Activated CD4-positive, alpha-beta T cell treated with anti-CD3 and anti-CD28 coated beads, Interleukin-2, amount 50 U/mL, for 1 hour (primary cell): ENCODE measurements around the gene GABARAP.

Experiments used
- DNase-seq: peaks from one replicate; pipeline ENCODE4 v3.0.0-alpha.2; 2020

The GABARAP gene

DNA sequence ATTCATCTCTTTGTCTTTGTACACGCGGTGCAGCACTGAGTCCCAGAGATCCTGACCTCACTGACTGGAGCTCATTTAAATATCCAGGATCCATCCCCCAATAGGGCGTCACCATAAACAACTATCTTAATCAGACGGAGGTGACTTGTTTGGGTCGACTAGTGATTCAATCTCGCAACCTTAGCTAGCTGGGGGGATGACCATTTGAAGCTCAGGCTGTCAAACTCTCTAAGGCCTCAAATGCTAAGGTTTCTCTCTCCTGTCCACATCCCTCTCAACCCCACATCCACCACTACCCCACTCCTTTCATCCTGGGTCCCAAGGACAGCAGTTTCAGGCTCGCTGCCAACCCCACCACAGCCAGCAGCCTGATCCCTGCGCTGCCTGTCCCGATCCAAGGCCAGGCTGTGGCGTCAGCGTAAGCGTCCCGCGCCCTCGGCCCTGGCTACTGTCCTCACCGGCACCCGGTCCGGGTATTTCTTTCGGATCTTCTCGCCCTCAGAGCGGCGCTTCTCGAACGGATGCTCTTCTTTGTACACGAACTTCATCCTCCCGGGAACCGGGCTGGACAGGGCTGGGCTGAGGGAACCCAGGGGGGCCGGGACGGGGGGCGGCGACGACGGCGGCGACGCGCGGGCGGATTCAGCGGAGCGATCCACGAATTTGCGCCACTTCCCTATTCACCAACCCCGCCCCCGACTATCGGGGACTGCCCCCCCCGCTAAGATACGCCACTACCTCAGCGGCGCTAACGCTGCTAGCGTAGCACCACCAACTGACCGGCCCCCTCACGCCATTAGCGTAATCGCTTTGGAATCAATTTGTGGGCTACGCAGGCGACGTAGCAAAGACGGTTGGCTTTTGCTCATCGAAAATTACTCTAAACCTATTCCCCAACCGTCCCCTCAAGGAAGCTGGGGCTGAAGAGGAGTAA is at the start of gene GABARAP:
TSS of gene GABARAP (minus strand) at position 667 of the 934 bp plus-strand sequence. CDS start at position 548, 119 bp downstream.
- peak; percentile 93 for DNase-seq

DNA sequence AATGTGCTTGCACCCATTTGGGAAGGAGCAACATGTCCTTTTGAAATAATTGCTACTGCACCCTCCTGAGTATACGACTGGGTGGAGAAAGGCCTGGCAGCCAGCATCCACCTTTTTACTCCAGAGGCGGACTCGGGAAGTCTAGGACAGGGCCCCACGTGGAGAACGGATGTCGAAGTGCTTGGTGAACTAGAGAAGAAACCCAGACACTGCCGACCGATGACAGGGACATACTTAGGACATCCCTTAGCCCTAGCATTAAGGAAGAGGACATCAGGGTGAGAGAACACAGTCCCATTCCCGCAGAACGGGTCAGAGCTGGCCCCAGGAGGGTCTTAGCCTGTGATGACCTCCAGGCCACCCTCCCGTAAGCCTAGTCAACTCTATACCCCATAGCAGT is 48.4 kb upstream of the GABARAP start:
- no peak for DNase-seq

- no peak for DNase-seq
Measured at GRCh38 chr17:7290166-7290565, 47.9 kb upstream of the GABARAP start.

DNA sequence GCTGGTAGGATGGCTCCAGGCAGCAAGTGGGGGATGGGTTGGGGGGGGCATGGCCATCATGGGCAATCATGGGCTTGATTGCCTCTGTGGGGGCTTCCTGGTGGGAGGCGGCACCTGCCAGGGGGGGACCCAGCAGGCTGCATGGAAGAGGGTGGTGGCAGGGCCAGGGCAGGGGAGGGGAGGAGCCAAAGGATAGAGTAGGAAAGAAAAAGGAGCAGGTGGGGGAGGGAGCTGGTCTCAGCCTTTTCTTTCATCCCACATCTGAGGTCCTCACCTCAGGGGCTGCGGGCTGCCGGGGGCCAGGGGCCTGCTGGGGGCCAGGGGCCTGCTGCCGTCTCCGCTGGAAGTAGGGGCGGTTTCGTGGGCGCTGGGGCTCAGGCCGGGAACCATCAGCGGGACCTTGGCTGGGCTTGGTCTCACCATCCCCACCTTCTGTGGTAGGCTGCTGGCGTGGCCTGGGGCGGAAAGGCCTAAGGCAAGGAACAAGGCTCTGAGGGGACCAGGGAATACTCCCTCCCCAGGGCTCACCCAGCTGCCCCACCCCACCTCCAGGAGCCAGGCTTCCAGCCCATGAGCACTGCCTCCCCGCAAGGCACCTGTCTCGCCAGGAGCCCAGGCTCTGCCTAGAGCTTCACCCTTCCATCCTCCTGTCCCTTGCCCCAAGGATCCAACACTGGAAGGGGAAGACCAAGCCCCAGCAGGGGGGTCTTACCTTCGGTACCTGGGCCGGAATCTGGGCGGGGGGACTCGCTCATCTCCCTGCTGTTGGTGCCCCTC is 47.2 kb upstream of the GABARAP start:
- no peak for DNase-seq

GRCh38 chr17:7285679-7286078 is 43.4 kb upstream of the GABARAP start:
- no peak for DNase-seq

DNA sequence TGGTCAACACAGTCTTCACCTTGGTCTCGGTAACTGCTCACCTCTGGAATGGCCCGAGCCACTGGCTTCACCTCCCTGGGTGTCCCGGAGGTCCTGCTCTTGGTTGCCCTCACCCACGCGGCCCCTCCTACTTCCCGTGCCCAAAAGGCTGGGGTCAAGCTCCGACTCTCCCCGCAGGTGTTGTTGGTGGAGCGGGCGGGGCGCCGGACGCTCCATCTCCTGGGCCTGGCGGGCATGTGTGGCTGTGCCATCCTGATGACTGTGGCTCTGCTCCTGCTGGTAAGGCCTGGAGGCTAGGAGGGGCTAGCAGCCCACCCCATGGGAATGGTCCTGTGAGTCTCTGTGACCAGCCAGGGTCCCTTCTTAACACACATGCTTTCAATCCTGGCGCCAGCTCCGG is 42.7 kb upstream of the GABARAP start:
- DNase-seq, result no peak

GRCh38 chr17:7283471-7284216 is 41.4 kb upstream of the GABARAP start:
- DNase-seq, result no peak

- no peak for DNase-seq
Measured at GRCh38 chr17:7282752-7283321, 40.6 kb upstream of the GABARAP start.

DNA sequence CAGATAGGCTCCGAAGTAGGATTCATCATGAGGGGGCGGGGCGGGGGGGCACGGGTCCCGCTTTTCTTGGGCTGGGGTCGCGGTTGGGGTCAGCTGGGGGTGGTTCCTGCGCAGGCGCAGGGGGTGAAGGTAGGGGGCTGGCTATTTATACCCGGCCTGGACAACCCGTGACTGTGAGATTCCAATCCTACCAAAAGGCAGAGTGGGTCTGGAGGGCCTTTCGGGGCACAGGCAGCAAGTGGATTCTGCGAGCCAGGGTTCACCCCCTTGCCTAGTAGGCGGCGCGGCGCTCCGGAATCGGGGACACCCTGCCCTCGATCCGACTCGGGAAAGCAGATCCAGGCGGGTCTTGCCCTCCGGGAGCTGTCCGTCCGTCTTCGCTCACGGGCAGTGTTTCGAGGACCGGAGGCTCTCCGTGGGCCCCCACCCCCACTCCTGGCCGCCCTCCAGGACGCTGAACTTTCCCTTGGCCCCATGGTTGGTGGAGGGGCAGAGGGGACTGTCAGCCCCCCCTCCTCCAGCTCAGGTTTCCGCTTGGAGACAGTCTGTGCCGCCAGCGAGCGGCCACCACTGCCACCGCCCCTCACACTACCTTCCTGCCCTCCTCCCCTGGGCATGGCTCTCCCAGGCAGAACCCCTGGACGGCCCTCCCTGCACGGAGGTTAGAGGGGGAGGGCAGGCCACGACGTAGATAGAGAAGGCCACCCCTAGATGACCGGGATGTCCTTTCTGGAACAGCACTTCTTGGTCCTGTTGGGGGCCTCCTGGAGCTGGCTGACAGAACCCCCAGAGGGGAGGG is 39.9 kb upstream of the GABARAP start:
- DNase-seq, result no peak

DNA sequence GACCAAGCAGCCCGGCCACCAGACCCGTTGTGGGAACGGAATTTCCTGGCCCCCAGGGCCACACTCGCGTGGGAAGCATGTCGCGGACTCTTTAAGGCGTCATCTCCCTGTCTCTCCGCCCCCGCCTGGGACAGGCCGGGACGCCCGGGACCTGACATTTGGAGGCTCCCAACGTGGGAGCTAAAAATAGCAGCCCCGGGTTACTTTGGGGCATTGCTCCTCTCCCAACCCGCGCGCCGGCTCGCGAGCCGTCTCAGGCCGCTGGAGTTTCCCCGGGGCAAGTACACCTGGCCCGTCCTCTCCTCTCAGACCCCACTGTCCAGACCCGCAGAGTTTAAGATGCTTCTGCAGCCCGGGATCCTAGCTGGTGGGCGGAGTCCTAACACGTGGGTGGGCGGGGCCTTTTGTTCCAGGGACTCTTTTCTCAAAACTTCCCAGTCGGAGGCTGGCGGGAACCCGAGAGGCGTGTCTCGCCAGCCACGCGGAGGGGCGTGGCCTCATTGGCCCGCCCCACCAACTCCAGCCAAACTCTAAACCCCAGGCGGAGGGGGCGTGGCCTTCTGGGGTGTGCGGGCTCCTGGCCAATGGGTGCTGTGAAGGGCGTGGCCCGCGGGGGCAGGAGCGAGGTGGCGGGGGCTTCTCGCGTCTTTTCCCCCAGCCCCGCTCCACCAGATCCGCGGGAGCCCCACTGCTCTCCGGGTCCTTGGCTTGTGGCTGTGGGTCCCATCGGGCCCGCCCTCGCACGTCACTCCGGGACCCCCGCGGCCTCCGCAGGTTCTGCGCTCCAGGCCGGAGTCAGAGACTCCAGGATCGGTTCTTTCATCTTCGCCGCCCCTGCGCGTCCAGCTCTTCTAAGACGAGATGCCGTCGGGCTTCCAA is 39.1 kb upstream of the GABARAP start, which contains the start of gene SLC2A4:
TSS of gene SLC2A4 (plus strand) at position 645 of the 879 bp plus-strand sequence. CDS start at position 862, 217 bp downstream.
- peak; percentile 80 for DNase-seq

DNA sequence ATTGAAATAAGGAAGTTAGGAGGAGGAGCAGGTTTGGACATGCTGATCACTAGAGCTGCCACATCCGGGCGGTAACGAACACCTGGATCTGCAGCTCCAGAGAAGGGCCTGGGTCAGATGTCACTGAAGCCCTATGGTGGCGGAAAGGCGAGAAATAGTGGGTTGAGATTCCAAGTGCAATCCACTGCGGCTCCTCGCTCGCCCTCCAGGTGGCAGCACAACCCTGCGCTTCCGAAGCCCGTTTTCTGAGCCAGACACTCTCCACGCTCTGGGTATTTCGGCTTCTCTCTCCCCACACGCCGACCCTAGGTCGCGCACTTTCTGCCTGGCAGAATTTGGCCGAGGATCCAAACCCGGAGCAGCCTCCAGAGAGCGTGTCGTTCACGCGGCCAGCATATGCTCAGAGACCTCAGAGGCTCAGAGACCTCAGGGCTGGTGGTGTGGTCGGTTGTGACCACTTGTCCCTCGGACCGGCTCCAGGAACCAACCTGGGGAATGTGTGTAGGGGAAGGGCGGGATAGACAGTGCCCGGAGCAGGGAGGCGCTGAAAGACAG is 38.3 kb upstream of the GABARAP start:
- peak; percentile 87 for DNase-seq

DNA sequence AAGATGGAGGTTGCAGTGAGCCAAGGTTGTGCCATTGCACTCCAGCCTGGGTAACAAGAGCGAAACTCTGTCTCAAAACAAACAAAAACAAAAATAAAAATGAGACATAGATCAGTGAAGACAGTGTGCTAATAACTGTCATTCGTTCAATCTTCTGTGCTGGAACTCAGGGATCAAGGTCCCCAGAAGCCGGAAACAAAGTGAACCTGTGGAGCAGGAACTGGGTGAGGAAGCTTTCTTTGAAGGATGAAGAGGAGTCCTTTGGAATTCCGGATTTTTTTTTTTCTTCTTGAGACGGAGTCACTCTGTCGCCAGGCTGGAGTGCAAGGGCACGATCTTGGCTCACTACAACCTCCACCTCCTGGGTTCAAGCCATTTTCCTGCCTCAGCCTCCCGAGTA is 37.2 kb upstream of the GABARAP start:
- DNase-seq, result no peak

DNA sequence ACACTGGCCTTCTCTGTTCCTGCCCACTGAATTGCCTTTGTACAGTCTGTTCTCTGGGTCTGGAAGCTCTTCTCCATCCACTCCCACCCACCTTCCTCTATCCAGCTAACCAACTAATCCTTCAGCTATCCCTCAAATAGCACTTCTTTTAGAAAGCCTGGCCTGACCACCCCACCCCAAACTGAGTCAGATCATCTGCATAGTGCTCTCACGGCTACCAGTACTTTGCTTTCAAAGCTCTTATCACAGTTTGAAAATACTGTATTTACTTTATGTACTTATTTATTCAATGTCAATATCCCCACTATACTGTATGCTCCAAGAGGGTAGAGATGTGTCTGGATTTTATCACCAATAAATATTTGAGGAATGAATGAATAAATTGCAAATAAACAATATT is 24.5 kb upstream of the GABARAP start:
- DNase-seq, result no peak

- no peak for DNase-seq
Measured at GRCh38 chr17:7263801-7264078, 21.5 kb upstream of the GABARAP start.

DNA sequence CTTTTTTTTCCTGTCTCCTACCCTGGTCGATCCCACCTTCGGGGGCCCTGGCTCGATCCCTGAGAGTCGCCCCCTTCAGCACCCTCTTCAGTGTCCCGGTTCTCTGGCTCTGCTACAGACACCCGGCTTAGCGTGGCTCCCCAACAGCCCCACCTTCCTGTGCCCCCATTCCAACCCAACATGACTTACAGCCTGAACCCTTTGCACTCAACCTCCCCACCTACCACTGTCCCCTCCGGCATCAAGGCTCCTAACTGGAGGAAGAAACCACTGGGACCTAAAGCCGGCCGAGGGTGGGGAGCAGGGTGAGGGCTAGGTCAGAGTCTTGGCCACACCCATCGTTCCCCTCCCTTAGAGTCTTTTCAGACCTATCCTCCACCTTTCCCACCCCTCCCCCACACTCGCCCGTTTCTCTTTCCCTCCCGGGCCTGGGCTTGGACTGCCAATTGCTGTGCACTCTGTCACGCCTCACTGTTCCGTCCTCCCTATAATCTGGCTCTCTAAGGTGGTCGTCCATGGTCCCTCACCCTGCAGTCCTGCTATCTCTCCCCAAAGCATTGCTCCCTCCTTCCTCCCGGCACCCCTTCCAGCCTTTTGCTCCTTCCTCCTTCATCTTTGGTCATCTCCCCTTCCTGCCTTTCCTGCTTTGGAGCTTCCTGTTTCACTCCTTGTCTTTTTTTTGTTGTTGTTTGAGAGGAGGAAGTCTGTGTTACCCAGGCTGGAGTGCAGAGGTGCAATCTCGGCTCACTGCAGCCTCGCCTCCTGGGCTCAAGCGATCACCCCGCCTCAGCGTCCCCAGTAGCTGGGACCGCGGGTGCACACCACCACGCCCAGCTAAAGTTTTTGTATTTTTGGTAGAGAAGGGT is 20.9 kb upstream of the GABARAP start:
- no peak for DNase-seq

- no peak for DNase-seq
Measured at GRCh38 chr17:7262192-7262934, 20.1 kb upstream of the GABARAP start, which contains the start of gene CLDN7. CLDN7 (minus strand) TSS chr17:7262478; CDS start chr17:7262043, 435 bp downstream.

DNA sequence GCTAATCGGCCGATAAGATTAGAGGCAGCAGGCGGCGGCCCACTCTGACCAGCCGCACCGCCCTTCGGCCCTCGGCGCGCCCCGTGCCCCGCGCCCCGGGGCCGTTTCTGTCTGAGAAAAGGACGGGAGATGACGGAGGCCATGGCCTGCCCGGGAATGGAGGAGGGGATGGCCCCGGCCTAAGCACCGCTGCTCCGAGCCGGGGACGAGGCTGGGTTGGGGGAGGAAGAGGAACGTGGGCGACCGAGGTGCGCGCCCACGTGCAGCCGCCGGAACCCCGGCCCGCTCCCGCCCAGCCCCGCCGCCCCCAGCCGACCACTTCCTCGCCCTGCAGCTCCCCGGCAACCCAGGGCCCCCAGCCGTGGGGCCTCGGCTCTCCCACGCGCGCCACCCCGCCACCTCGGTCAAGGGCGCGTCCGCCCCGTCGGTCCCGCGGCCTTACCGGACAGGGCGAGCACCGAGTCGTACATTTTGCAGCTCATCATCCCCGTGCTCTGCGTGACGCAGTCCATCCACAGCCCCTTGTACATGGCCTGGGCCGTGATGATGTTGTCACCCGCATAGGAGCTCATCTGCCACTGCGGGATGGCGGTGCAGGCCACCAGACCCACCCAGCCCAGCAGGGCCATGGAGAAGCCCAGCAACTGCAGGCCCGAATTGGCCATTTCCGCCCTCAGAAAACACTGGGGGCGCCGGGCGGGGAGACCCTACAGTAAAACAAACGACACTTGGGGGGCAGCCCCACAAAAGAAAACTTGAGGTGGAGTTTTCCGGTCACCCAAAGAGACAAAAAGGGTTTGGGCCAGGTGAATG is 19.3 kb upstream of the GABARAP start:
- DNase-seq, result peak; percentile 13
